Adipocyte (in vitro differentiated cells): Measurements from ENCODE around the gene ACTG1.

Source experiments
- DNase-seq: peaks from one replicate; pipeline ENCODE4 v3.0.0-alpha.2; 2015; ENCODE audit warnings: low read depth
- H3K27me3 ChIP-seq: replicated peaks from 2 replicates; pipeline ENCODE4 v1.7.0; 2013; ENCODE audit warnings: mild to moderate bottlenecking, low read length, moderate library complexity; ENCODE audit not compliant: control insufficient read depth, insufficient read depth
- H3K36me3 ChIP-seq: 2 replicates; pipeline ENCODE4 v1.7.0; 2013; ENCODE audit warnings: low read length, mild to moderate bottlenecking, moderate library complexity; ENCODE audit not compliant: control insufficient read depth, insufficient read depth, severe bottlenecking
- H3K4me1 ChIP-seq: 2 replicates; pipeline ENCODE4 v1.7.0; 2013; ENCODE audit warnings: mild to moderate bottlenecking, low read length, moderate library complexity; ENCODE audit not compliant: control insufficient read depth, insufficient read depth
- H3K4me3 ChIP-seq: 2 replicates; pipeline ENCODE4 v1.7.0; 2013; ENCODE audit warnings: mild to moderate bottlenecking, low read length, moderate library complexity
- H3K9ac ChIP-seq: 2 replicates; pipeline ENCODE4 v1.7.0; 2013; ENCODE audit warnings: mild to moderate bottlenecking, low read length, moderate library complexity
- H3K9me3 ChIP-seq: 2 replicates; pipeline ENCODE4 v1.7.0; 2013; ENCODE audit warnings: mild to moderate bottlenecking, low read length, moderate library complexity; ENCODE audit not compliant: control insufficient read depth

The ACTG1 gene

DNA sequence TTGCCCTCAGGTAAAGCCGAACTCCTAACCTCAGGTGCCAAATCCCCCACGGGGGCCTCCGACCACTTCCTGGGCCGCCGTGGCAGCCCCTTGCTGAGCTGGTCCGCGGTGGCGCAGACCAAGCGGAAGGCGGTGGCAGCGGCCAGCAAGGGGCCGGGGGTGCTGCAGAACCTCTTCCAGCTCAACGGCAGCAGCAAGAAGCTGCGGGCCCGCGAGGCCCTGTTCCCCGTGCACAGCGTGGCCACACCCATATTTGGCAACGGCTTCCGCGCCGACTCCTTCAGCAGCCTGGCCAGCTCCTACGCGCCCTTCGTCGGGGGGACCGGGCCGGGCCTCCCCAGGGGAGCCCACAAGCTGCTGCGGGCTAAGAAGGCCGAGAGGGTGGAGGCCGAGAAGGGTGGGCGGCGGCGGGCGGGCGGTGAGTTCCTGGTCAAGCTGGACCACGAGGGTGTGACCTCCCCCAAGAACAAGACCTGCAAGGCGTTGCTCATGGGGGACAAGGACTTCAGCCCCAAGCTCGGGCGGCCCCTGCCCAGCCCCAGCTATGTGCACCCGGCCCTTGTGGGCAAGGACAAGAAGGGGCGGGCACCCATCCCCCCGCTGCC, 51.6 kb downstream of the ACTG1 start:
- H3K36me3 ChIP-seq: peaks cover 17% of the 10 kb centered on the region
- no peaks in the 10 kb centered on the region for H3K4me1 ChIP-seq
- DNase-seq: no peak
- no peak overlapping the region for H3K9ac ChIP-seq
- no peak overlapping the region for H3K4me3 ChIP-seq
- H3K9me3 ChIP-seq: no peaks in the 10 kb centered on the region
- H3K27me3 ChIP-seq: no peaks in the 10 kb centered on the region
